HCT116 (cell line): Measurements from ENCODE around the gene SMG5. TPM values are rescaled to one million over a fixed set of nuclear protein-coding genes. Genes with fewer than 3 reads are reported as not detected.

Source experiments
- ATAC-seq: fragments of 200-7000 bp; cut with Tn5 transposase; 2 replicates; pipeline ENCODE4 v1.9.1; 2020; ENCODE audit warnings: mild to moderate bottlenecking, moderate library complexity
- BruUV-seq: library from RNA; stranded (reverse); fragments of 400-500 nt; replicated peaks from 2 replicates; lab custom pipeline; 2021; lab: Mats Ljungman, UMichigan
- CTCF ChIA-PET: fragments of 300-600 bp; sonication (Branson Sonifier 250); formaldehyde crosslinking; loops from one replicate; lab custom pipeline; 2021; ENCODE audit warnings: antibody characterized with exemption; lab: Charles Lee
- POLR2A ChIA-PET: fragments of 300-600, 350-600 bp; sonication (Branson Sonifier 250); formaldehyde crosslinking; loops from one replicate; lab custom pipeline; 2021; ENCODE audit warnings: antibody characterized with exemption; lab: Charles Lee
- RAD21 ChIA-PET, 2 experiments: fragments of 300-600 bp; sonication (Branson Sonifier 250); formaldehyde crosslinking; loops; one replicate each; lab custom pipeline; 2023; ENCODE audit warnings: low total read pairs in 2 of 2; ENCODE audit not compliant: uncharacterized antibody in 2 of 2, unreplicated experiment in 2 of 2, low non-redundant PET in 1 of 2; lab: Charles Lee
- DNase-seq: peaks from one replicate; pipeline ENCODE4 v3.0.0-alpha.2; 2010; ENCODE audit warnings: low read depth, low spot score
- H2AFZ ChIP-seq: fragments of 200-600 bp; shearing (Covaris generic), sonication (generic); 2 replicates; pipeline ENCODE4 v1.6.1; 2017; ENCODE audit warnings: low read depth, mixed run types, mixed read lengths, antibody characterized with exemption, low read length; ENCODE audit not compliant: poor library complexity, severe bottlenecking
- H3K27ac ChIP-seq: 2 replicates; pipeline ENCODE4 v1.5.1; 2012; ENCODE audit warnings: low read depth, low read length
- H3K27me3 ChIP-seq: fragments of 200-600 bp; sonication (generic); 2 replicates; pipeline ENCODE4 v1.6.1; 2016; ENCODE audit warnings: mixed run types, low read length, mixed read lengths; ENCODE audit not compliant: insufficient read depth
- H3K36me3 ChIP-seq, 2 experiments: fragments of 200-500 bp in 1 of 2; fragments of 200-600 bp in 1 of 2; sonication (Bioruptor generic) in 1 of 2; sonication (generic) in 1 of 2; 2 replicates each; pipeline versions ENCODE4 v1.5.1 to v1.6.1; 2014 to 2016; ENCODE audit warnings: low read length in 2 of 2, inconsistent platforms in 1 of 2, mixed read lengths in 1 of 2, mixed run types in 1 of 2; ENCODE audit not compliant: insufficient read depth in 2 of 2, control insufficient read depth in 1 of 2
- H3K4me1 ChIP-seq, 2 experiments: fragments of 200-600 bp in 1 of 2; sonication (generic) in 1 of 2; 2 replicates each; pipeline versions ENCODE4 v1.5.1 to v1.6.1; 2012 to 2017; ENCODE audit warnings: low read length in 2 of 2, inconsistent platforms in 1 of 2, mild to moderate bottlenecking in 1 of 2, mixed read lengths in 1 of 2, mixed run types in 1 of 2, moderate library complexity in 1 of 2; ENCODE audit not compliant: insufficient read depth in 2 of 2, control insufficient read depth in 1 of 2
- H3K4me2 ChIP-seq: fragments of 200-600 bp; sonication (generic); 2 replicates; pipeline ENCODE4 v1.6.1; 2017; ENCODE audit warnings: mixed run types, low read length, mixed read lengths
- H3K4me3 ChIP-seq, 2 experiments: fragments of 200-600 bp in 1 of 2; sonication (generic) in 1 of 2; replicated peaks in 1 of 2; 2 replicates each; pipeline ENCODE4 v1.5.1; 2011 to 2016; ENCODE audit warnings: low read length in 2 of 2, control low read depth in 1 of 2, low read depth in 1 of 2, mild to moderate bottlenecking in 1 of 2, mixed read lengths in 1 of 2, mixed run types in 1 of 2
- H3K79me2 ChIP-seq: fragments of 200-600 bp; sonication (generic); 2 replicates; pipeline ENCODE4 v1.6.1; 2017; ENCODE audit warnings: mild to moderate bottlenecking, mixed run types, low read length, moderate library complexity, mixed read lengths; ENCODE audit not compliant: insufficient read depth
- H3K9ac ChIP-seq: fragments of 200-600 bp; sonication (generic); 2 replicates; pipeline ENCODE4 v1.6.1; 2016; ENCODE audit warnings: low read length, mixed read lengths
- H3K9me2 ChIP-seq: fragments of 200-600 bp; sonication (generic), shearing (Covaris generic); 2 replicates; pipeline ENCODE4 v1.6.1; 2017; ENCODE audit warnings: mixed run types, mild to moderate bottlenecking, moderate library complexity; ENCODE audit not compliant: insufficient read depth
- H3K9me3 ChIP-seq, 2 experiments: fragments of 200-500 bp in 1 of 2; fragments of 200-600 bp in 1 of 2; sonication (Bioruptor generic) in 1 of 2; sonication (generic) in 1 of 2; 2 replicates each; pipeline ENCODE4 v1.6.1; 2014 to 2017; ENCODE audit warnings: low read length in 2 of 2, mixed read lengths in 2 of 2, inconsistent platforms in 1 of 2, low read depth in 1 of 2, mild to moderate bottlenecking in 1 of 2, mixed run types in 1 of 2, moderate library complexity in 1 of 2; ENCODE audit not compliant: control insufficient read depth in 1 of 2, insufficient read depth in 1 of 2
- H4K20me1 ChIP-seq: fragments of 200-600 bp; sonication (generic), shearing (Covaris generic); 2 replicates; pipeline ENCODE4 v1.6.1; 2017; ENCODE audit warnings: mixed run types, mild to moderate bottlenecking, moderate library complexity; ENCODE audit not compliant: insufficient read depth
- EGR1 ChIP-seq: IDR thresholded peaks from 2 replicates; pipeline ENCODE4 v1.6.1; 2012; ENCODE audit warnings: low read depth
- JUND ChIP-seq: IDR thresholded peaks from 2 replicates; pipeline ENCODE4 v1.6.1; 2012
- POLR2AphosphoS5 ChIP-seq: IDR thresholded peaks from 2 replicates; pipeline ENCODE4 v1.6.1; 2011; ENCODE audit warnings: mild to moderate bottlenecking, low read depth, low read length, moderate library complexity
- SRF ChIP-seq: IDR thresholded peaks from 2 replicates; pipeline ENCODE4 v1.6.1; 2012; ENCODE audit warnings: low read depth
- ZNF274 ChIP-seq: fragments of 200-500 bp; sonication (Bioruptor generic); IDR thresholded peaks from 2 replicates; pipeline ENCODE4 v1.6.1; 2014; ENCODE audit warnings: mild to moderate bottlenecking, low read depth, low read length, inconsistent platforms
- intact Hi-C: fragments of 100-400 bp; cut with micrococcal nuclease; formaldehyde crosslinking; loops from 2 replicates; pipeline ENCODE4 v1.10.0; 2022
- total RNA-seq: library from RNA; stranded (reverse); gene quantifications from one replicate; pipeline ENCODE4 v1.2.1, GENCODE V29; 2021; ENCODE audit not compliant: unreplicated experiment
- TF ChIP-seq, protein P1 (sequence below), 3 experiments: fragments of 200-600 bp in 1 of 3; sonication (generic) in 1 of 3; IDR thresholded peaks in 2 of 3; conservative IDR thresholded peaks in 1 of 3; 2 replicates each; pipeline ENCODE4 v1.5.1; 2012 to 2017; ENCODE audit warnings: low read depth in 2 of 3, low read length in 2 of 3, antibody characterized with exemption in 1 of 3, borderline replicate concordance in 1 of 3, control low read depth in 1 of 3, mild to moderate bottlenecking in 1 of 3, mixed read lengths in 1 of 3, mixed run types in 1 of 3, moderate library complexity in 1 of 3; ENCODE audit not compliant: insufficient read depth in 1 of 3

Gene SMG5
- total RNA-seq, 1 experiment from 2014 or later, result 75.2 TPM

DNA sequence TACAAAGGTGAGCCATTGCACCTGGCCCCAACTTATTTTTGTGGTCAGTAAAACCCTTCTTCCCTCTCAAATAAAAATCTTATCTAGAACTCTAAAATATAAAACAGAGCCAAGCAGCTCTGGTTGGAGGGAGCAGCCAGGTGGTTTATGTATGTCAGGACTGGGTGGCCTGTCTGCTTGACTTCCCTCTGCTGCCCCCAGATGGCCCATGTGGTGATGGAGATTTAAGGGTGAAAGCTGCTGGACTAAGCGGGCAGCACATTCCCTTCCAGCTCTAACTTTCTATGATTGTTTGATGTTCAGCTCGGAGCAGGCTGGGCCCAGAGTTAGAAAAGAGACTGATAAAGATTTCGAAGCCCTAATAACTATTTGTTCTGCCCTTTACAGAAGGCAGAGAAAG lies 22.8 kb downstream of the SMG5 start:
- Histone ChIP-seq H3K9me2 (no peaks in the 10 kb centered on the region), H3K4me3 (no peak overlapping the region), H3K36me3 (peaks cover 66% of the 10 kb centered on the region in 2 experiments), H3K9ac (no peak overlapping the region), H3K4me2 (no peak overlapping the region), H3K79me2 (peaks cover 11% of the 10 kb centered on the region; the same call in 1 of the 2 replicates), H4K20me1 (no peaks in the 10 kb centered on the region; the same call in 1 of the 2 replicates), H3K9me3 (no peaks in the 10 kb centered on the region), H3K27me3 (no peaks in the 10 kb centered on the region), H2AFZ (no peak overlapping the region), H3K27ac (no peak overlapping the region), H3K4me1 (peaks cover 0 to 16% of the 10 kb centered on the region in 2 experiments; a peak in 2 of 4 replicates)
- ATAC-seq (0 out of 2 replicates have a peak, but pooled peaks have one; percentile 36), DNase-seq (no peak)
- RAD21 ChIA-PET, result no interaction called here
- no TSS peak for BruUV-seq
- intact Hi-C loops, result no loop called here
- CTCF ChIA-PET, result interaction anchor here (0.9 kb wide), 1 partner anchor 9 kb away, joined by 3 read pairs; no protein-coding TSS in a partner anchor
- TF ChIP-seq, protein P1, sequence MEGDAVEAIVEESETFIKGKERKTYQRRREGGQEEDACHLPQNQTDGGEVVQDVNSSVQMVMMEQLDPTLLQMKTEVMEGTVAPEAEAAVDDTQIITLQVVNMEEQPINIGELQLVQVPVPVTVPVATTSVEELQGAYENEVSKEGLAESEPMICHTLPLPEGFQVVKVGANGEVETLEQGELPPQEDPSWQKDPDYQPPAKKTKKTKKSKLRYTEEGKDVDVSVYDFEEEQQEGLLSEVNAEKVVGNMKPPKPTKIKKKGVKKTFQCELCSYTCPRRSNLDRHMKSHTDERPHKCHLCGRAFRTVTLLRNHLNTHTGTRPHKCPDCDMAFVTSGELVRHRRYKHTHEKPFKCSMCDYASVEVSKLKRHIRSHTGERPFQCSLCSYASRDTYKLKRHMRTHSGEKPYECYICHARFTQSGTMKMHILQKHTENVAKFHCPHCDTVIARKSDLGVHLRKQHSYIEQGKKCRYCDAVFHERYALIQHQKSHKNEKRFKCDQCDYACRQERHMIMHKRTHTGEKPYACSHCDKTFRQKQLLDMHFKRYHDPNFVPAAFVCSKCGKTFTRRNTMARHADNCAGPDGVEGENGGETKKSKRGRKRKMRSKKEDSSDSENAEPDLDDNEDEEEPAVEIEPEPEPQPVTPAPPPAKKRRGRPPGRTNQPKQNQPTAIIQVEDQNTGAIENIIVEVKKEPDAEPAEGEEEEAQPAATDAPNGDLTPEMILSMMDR (IDR thresholded peaks at IDR 0.05 in 2 of 3, conservative IDR thresholded peaks at IDR 0.05 in 1 of 3; ENCODE audit: borderline replicate concordance in 1 of 3, insufficient read depth in 1 of 3, low read depth in 2 of 3, low read length in 2 of 3), result peak in 2 of 3 experiments; percentile 13 to 24; a peak in 2 of 6 replicates
- no peak for TF ChIP-seq JUND
- POLR2A ChIA-PET, result no interaction called here

DNA sequence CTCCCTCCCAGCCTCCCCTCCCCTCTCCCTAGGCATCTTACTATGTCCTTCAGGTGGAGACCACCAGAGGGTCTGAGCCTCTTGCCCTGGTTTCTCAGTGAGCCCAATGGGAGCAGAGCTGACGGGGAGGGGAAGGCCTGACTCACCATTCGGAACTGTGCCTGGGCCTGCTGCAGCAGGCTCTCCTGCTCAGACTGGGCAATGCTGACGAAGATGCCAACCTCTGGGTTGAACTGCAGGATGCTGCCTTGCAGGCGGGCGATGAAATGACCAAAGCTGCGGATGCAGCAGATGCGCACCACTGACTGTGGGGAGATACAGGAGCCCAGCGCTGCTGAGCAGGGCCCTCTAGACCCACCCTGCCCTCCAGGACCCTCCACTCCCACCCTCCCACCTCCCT lies 23.8 kb downstream of the SMG5 start:
- intact Hi-C loops, result no loop called here
- ChIA-PET POLR2A (no interaction called here), RAD21 (no interaction called here), CTCF (no interaction called here)
- ATAC-seq, result no peak
- Histone ChIP-seq H3K9me2 (no peaks in the 10 kb centered on the region), H3K4me1 (peaks cover 0 to 16% of the 10 kb centered on the region in 2 experiments; a peak in 2 of 4 replicates), H3K36me3 (peaks cover 65% of the 10 kb centered on the region in 2 experiments), H2AFZ (no peak overlapping the region), H4K20me1 (no peaks in the 10 kb centered on the region; the same call in 1 of the 2 replicates), H3K27me3 (no peaks in the 10 kb centered on the region), H3K4me3 (no peak overlapping the region), H3K4me2 (no peak overlapping the region), H3K79me2 (peaks cover 6% of the 10 kb centered on the region; the same call in 1 of the 2 replicates), H3K27ac (no peak overlapping the region), H3K9me3 (no peaks in the 10 kb centered on the region), H3K9ac (no peak overlapping the region)
- TF ChIP-seq ZNF274 (no peak), POLR2AphosphoS5 (no peak), EGR1 (no peak), SRF (no peak)
- no peak for DNase-seq
- BruUV-seq, result no TSS peak
